ENCODE results near the gene ACP7.

ACP7 gene

DNA sequence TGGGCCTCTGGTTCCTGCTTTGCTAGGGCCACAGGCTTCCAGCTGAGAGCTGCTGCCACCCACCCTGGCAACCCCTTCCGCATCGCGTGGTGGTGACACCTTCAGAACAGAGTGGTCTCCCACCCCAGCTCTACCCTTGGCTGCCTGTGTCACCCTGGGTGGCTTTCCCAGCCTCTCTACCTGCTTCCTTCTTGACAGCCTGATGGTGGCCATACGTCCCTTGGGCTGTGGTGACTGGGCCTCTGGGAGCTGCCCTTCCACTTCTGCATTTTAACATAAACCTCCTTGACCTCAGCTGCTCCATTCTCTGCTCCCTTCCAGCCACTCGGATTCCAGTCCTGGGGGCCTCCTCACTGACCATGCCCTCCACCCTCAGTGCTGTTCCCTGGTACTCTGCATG, 58.5 kb downstream of the ACP7 start:
- H3K27ac ChIP-seq: peak overlapping the region; percentile 100

DNA sequence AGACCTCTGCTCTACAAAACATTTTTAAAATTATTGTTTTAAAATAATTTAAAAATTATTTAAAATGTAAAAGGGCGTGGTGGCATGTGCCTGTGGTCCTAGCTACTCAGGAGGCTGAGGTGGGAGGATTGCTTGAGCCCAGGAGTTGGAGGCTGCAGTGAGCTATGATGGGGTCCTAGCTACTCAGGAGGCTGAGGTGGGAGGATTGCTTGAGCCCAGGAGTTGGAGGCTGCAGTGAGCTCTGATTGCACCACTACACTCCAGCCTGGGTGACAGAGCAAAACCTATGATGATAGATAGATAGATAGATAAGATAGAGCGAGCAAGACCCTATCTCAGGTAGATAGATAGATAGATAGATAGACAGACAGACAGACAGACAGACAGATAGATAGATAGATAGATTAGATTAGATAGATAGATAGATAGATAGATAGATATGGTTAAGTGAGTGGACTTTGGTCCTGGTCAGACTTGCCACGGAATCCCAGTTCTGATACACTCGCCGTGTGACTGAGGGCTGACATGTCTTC, 59.7 kb downstream of the ACP7 start:
- H3K27ac ChIP-seq: peak overlapping the region; percentile 100

More for the DNA sequence above, 58.5 kb downstream of the ACP7 start:
- TF ChIP-seq, protein P1, sequence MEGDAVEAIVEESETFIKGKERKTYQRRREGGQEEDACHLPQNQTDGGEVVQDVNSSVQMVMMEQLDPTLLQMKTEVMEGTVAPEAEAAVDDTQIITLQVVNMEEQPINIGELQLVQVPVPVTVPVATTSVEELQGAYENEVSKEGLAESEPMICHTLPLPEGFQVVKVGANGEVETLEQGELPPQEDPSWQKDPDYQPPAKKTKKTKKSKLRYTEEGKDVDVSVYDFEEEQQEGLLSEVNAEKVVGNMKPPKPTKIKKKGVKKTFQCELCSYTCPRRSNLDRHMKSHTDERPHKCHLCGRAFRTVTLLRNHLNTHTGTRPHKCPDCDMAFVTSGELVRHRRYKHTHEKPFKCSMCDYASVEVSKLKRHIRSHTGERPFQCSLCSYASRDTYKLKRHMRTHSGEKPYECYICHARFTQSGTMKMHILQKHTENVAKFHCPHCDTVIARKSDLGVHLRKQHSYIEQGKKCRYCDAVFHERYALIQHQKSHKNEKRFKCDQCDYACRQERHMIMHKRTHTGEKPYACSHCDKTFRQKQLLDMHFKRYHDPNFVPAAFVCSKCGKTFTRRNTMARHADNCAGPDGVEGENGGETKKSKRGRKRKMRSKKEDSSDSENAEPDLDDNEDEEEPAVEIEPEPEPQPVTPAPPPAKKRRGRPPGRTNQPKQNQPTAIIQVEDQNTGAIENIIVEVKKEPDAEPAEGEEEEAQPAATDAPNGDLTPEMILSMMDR (conservative IDR thresholded peaks at IDR 0.05): no peak

DNA sequence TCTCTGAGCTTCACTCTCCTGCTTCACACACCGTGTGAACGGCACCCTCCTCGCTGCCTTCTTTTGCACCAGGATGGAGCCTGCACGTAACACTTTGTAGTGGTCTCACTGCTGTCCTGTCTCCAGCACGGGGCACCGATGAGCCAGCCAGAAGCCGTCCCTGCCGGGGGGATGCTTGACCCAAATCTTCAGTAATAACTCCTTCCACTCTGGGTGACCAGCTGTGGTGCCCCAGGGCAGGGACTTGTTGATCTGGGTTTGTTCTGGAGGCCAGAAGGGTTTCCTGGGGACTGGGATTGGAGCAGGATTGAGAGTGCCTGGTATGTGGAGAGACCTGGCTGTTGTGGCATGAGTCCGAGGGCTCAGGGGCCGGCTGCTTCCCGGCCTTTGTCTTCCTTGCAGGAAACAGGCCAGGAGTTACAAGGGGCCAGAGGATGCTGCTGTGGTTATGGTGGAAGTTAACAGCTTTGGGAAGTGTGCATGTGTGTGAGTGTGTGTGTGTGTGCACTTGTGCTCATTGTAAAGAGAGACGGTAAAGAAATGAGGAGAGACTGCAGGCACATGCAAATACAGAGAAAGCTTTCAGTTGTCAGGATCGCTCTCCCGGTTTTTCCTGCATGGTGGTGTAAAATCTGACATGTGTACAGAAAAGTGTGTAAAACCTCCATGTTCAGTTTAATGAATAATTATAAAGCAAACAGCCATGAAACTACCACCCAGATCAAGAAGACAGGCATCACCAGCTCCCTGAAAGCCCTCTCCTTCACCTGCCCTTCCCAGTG, 60.3 kb downstream of the ACP7 start:
- peak overlapping the region; percentile 100 for H3K27ac ChIP-seq
- TF ChIP-seq, protein P1 (conservative IDR thresholded peaks at IDR 0.05): no peak

DNA sequence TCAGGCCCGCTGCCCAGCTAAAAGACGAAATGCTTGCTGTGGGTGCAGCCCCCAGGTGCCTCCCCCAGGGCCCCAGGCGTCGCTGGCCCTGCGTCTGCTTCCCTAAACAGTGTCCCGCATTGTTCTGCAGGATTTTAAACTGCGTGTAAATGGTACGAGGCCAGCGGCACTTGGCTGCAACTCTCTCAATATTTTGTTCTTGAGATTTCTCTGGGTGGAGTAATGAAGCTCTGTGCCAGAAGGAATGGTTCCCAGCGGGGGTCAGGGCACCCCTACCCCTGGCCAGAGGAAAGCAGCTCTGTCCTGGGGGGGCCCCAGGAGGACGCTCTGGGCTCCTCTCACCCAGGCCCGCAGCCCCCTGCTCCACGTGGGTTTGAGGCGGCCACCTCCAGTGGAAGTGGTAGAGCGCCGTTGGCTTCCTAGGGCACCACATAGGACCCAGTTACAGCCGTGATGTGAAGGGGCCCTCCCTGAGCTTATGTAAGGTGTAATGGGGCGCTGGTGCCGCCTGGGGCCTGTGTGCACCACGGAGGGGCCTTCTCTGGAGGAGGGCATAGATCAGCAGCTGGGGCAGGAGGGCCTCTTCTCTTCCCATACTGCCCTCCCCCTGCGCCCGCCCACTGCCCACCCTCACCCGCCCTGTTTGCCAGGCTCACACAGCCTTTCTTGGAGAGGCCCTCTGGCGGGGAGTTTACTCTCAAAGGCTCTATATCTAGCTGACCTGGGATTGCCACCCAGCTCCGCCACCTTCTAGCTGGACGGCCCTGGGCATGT, 61.2 kb downstream of the ACP7 start:
- peak overlapping the region; percentile 100 for H3K27ac ChIP-seq
- TF ChIP-seq, protein P1 (conservative IDR thresholded peaks at IDR 0.05): peak; percentile 63

DNA sequence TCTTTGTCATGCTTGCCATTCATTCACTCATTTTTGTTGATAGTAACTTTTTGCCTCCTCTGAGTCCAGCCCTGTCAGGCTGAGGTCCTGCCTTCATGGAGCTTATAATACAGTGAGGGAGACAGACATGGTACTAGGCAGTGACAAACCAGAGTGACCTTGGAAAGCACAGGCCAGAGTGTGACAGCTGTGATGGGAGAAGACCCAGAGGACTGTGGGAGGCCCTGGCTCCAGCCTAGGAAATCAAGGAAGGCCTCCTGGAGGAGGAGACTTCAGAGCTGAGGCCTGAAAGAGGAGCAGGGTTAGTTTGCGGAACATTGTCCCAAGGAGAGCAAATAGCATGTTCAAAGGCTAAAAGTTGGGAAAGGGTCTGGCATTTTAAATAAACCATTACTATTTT, 61.9 kb downstream of the ACP7 start:
- peak overlapping the region; percentile 100 for H3K27ac ChIP-seq
- TF ChIP-seq, protein P1 (conservative IDR thresholded peaks at IDR 0.05): no peak

DNA sequence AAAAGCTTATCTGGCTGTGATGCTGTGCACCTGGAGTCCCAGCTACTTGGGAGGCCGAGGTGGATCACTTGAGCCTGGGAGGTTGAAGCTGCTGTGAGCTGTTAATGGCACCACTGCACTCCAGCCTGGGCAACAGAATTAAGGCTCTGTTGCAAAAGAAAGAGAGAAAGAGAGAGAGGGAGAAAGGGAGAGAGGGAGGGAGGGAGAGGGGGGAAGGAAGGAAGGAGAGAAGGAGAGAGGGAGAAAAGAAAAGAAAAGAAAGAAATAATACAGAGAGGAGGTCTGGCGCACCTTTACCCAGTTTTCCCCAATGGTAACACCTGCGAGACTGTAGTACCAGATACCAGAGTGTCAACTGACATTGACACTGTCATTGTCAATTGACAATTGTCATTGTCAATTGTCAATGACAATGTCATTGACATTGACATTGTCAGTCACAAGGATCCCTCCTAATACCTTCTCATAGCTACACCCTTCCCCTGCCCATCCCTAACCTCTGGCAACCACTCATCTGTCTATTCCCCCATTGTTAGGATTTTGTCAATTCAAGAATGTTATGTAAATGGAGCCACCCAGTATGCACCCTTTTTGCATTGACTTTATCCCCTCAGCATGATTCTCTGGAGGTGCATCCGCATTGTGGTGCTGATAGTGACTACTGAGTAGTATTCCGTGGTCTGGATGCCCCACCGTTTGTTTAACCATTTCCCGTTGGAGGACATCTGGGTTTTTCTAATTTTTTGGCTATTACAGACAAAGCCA, 62.7 kb downstream of the ACP7 start:
- peak overlapping the region; percentile 100 for H3K27ac ChIP-seq
- TF ChIP-seq, protein P1 (conservative IDR thresholded peaks at IDR 0.05): no peak

DNA sequence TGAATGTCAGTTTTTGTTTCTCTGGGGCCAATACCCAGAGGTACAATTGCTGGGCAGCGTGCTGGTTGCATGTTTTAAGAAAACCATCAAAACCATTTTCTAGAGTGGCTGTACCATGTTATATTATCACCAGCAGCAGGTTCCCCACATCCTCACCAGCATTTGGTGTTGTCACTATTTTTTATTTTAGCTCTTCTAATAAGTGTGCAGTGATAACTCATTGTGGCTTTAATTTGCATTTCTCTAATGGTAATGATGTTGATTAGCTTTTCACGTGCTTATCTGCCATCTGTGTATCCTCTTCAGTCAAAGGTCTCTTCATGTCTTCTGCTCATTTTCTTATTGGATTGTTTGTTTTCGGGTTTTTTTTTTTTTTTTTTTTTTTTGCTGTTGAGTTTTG, 63.3 kb downstream of the ACP7 start:
- peak overlapping the region; percentile 100 for H3K27ac ChIP-seq
- TF ChIP-seq, protein P1 (conservative IDR thresholded peaks at IDR 0.05): no peak
